HepG2 (cell line): ENCODE measurements around the gene ELP5. TPM values are rescaled to one million over a fixed set of nuclear protein-coding genes. Genes with fewer than 3 reads are reported as not detected.

ENCODE experiments used
- ATM ChIP-seq: fragments of 450-650 bp; IDR thresholded peaks from 2 replicates; pipeline ENCODE4 v1.7.1; 2017; ENCODE audit warnings: mild to moderate bottlenecking, borderline replicate concordance
- ATRX ChIP-seq: sonication (generic); formaldehyde crosslinking; IDR thresholded peaks from 2 replicates; pipeline ENCODE4 v1.4.0; 2020; ENCODE audit warnings: missing genetic modification reagents, borderline replicate concordance
- CCDC6 ChIP-seq: sonication (generic); formaldehyde crosslinking; IDR thresholded peaks from 2 replicates; pipeline ENCODE4 v1.8.1; 2022; ENCODE audit warnings: mild to moderate bottlenecking, missing genetic modification reagents, moderate library complexity
- CENPBD1 ChIP-seq: sonication (generic); formaldehyde crosslinking; IDR thresholded peaks from 2 replicates; pipeline ENCODE4 v1.8.0; 2022; ENCODE audit warnings: missing genetic modification reagents, low read depth, mild to moderate bottlenecking, borderline replicate concordance
- CSRNP1 ChIP-seq: sonication (generic); formaldehyde crosslinking; IDR thresholded peaks from 2 replicates; pipeline ENCODE4 v1.8.1; 2023; ENCODE audit warnings: mild to moderate bottlenecking, missing genetic modification reagents
- DNMT3B ChIP-seq: conservative IDR thresholded peaks from 2 replicates; pipeline ENCODE4 v1.6.1; 2016; ENCODE audit warnings: missing biosample characterization, control low read depth
- GATAD1 ChIP-seq: IDR thresholded peaks from 2 replicates; pipeline ENCODE4 v1.6.1; 2016; ENCODE audit warnings: missing genetic modification reagents, missing compliant biosample characterization
- HDAC6 ChIP-seq: fragments of 200-600 bp; sonication (generic); IDR thresholded peaks from 2 replicates; pipeline ENCODE4 v1.7.0; 2017; ENCODE audit warnings: mild to moderate bottlenecking, antibody characterized with exemption, low read length, low read depth
- IRF2 ChIP-seq: IDR thresholded peaks from 2 replicates; pipeline ENCODE4 v1.6.1; 2018; ENCODE audit warnings: missing genetic modification reagents, missing compliant biosample characterization
- IRF9 ChIP-seq: sonication (generic); formaldehyde crosslinking; IDR thresholded peaks from 2 replicates; pipeline ENCODE4 v1.8.0; 2022; ENCODE audit warnings: missing genetic modification reagents, mild to moderate bottlenecking, borderline replicate concordance
- ISX ChIP-seq: sonication (generic); formaldehyde crosslinking; conservative IDR thresholded peaks from 2 replicates; pipeline ENCODE4 v1.5.0; 2020; ENCODE audit warnings: missing genetic modification reagents
- KAT2B ChIP-seq: fragments of 150-350 bp; IDR thresholded peaks from 2 replicates; pipeline ENCODE4 v1.6.1; 2014; ENCODE audit warnings: low read depth, low read length, borderline replicate concordance
- MAFG ChIP-seq: sonication (generic); formaldehyde crosslinking; IDR thresholded peaks from 2 replicates; pipeline ENCODE4 v1.5.1; 2020; ENCODE audit warnings: mild to moderate bottlenecking, missing genetic modification reagents
- SAFB2 ChIP-seq: sonication (generic); formaldehyde crosslinking; IDR thresholded peaks from 2 replicates; pipeline ENCODE4 v1.5.1; 2020; ENCODE audit warnings: missing genetic modification reagents, low read depth, mild to moderate bottlenecking, borderline replicate concordance
- SCMH1 ChIP-seq: sonication (generic); formaldehyde crosslinking; IDR thresholded peaks from 2 replicates; pipeline ENCODE4 v1.9.0; 2021; ENCODE audit warnings: missing genetic modification reagents, mild to moderate bottlenecking, borderline replicate concordance
- TOE1 ChIP-seq: sonication (generic); formaldehyde crosslinking; IDR thresholded peaks from 2 replicates; pipeline ENCODE4 v1.4.0; 2020; ENCODE audit warnings: mild to moderate bottlenecking, missing genetic modification reagents
- ZNF205 ChIP-seq: IDR thresholded peaks from 2 replicates; pipeline ENCODE4 v1.6.1; 2018; ENCODE audit warnings: missing biosample characterization, missing genetic modification reagents
- ZNF251 ChIP-seq: sonication (generic); formaldehyde crosslinking; IDR thresholded peaks from 2 replicates; pipeline ENCODE4 v1.9.0; 2021; ENCODE audit warnings: mild to moderate bottlenecking, missing genetic modification reagents
- ZNF253 ChIP-seq: sonication (generic); formaldehyde crosslinking; IDR thresholded peaks from 2 replicates; pipeline ENCODE4 v1.8.0; 2022; ENCODE audit warnings: mild to moderate bottlenecking, missing genetic modification reagents, borderline replicate concordance
- ZNF274 ChIP-seq: sonication (generic); formaldehyde crosslinking; IDR thresholded peaks from 2 replicates; pipeline ENCODE4 v1.5.1; 2020; ENCODE audit warnings: mild to moderate bottlenecking, missing genetic modification reagents
- ZNF329 ChIP-seq: sonication (generic); formaldehyde crosslinking; IDR thresholded peaks from 2 replicates; pipeline ENCODE4 v1.9.0; 2021; ENCODE audit warnings: low read depth, mild to moderate bottlenecking, missing genetic modification reagents
- ZNF33A ChIP-seq: sonication (generic); formaldehyde crosslinking; IDR thresholded peaks from 2 replicates; pipeline ENCODE4 v1.5.1; 2020; ENCODE audit warnings: missing genetic modification reagents, mild to moderate bottlenecking, moderate library complexity, borderline replicate concordance
- ZNF431 ChIP-seq: sonication (generic); formaldehyde crosslinking; IDR thresholded peaks from 2 replicates; pipeline ENCODE4 v1.9.0; 2022; ENCODE audit warnings: missing genetic modification reagents, low read depth, mild to moderate bottlenecking, borderline replicate concordance
- ZNF432 ChIP-seq: sonication (generic); formaldehyde crosslinking; IDR thresholded peaks from 2 replicates; pipeline ENCODE4 v1.5.0; 2020; ENCODE audit warnings: missing genetic modification reagents, mild to moderate bottlenecking, borderline replicate concordance
- ZNF446 ChIP-seq: sonication (generic); formaldehyde crosslinking; IDR thresholded peaks from 2 replicates; pipeline ENCODE4 v1.5.0; 2020; ENCODE audit warnings: mild to moderate bottlenecking, missing genetic modification reagents
- ZNF562 ChIP-seq: sonication (generic); formaldehyde crosslinking; IDR thresholded peaks from 2 replicates; pipeline ENCODE4 v1.8.0; 2022; ENCODE audit warnings: missing genetic modification reagents, borderline replicate concordance
- polyA plus RNA-seq, 8 experiments: library from polyadenylated mRNA; depleted of rRNA in 3 of 8; stranded (reverse) in 7 of 8; unstranded in 1 of 8; fragments of >200 nt; fragmentation: Illumina TruSeq in 4 of 8; extraction: Trizol in 4 of 8; gene quantifications; 2 replicates each; pipeline versions ENCODE4 v1.2.1 to v1.2.3, GENCODE V29; 2011 to 2016; ENCODE audit warnings: low read depth in 4 of 8, missing spikeins in 1 of 8, mixed read lengths in 1 of 8; ENCODE audit not compliant: insufficient read depth in 1 of 8
- total RNA-seq, 5 experiments: library from RNA; depleted of rRNA; stranded (reverse); fragments of >200 nt; fragmentation: Illumina TruSeq; extraction: Trizol; gene quantifications; 2 replicates each; pipeline ENCODE4 v1.2.3, GENCODE V29; 2016; ENCODE audit warnings: low read depth in 1 of 5

Gene ELP5
- total and polyA plus RNA-seq, 2 of the 13 experiments (the other 11 are each of a cell fraction or from before 2014, with no cell fraction given), result 67.6 to 69.8 TPM

- TF ChIP-seq ZNF446 (CRISPR knock-in tag) (no peak), CCDC6 (no peak), ATM (no peak), ZNF253 (CRISPR knock-in tag) (no peak), GATAD1 (CRISPR knock-in tag) (0 out of 2 replicates have a peak, but pooled peaks have one; percentile 8), ZNF274 (CRISPR knock-in tag) (no peak), ZNF33A (CRISPR knock-in tag) (no peak), DNMT3B (no peak), CSRNP1 (CRISPR knock-in tag) (no peak), KAT2B (no peak), IRF9 (CRISPR knock-in tag) (no peak), ZNF205 (no peak), CENPBD1 (CRISPR knock-in tag) (no peak), ATRX (CRISPR knock-in tag) (no peak), ZNF329 (CRISPR knock-in tag) (no peak), ZNF431 (CRISPR knock-in tag) (no peak), MAFG (CRISPR knock-in tag) (no peak), ZNF562 (no peak), ZNF432 (no peak), SAFB2 (CRISPR knock-in tag) (no peak), SCMH1 (CRISPR knock-in tag) (no peak), TOE1 (CRISPR knock-in tag) (no peak), HDAC6 (no peak), ISX (CRISPR knock-in tag) (no peak), ZNF251 (CRISPR knock-in tag) (no peak), IRF2 (CRISPR knock-in tag) (peak; percentile 25; the same call in 1 of the 2 replicates)
These were observed 37.5 kb upstream of the ELP5 start (continued) for GRCh38 chr17:7214300-7215135.
